Muscle of arm (tissue), 14 donors: ENCODE results near the gene SLFN13. TPM values are rescaled to one million over a fixed set of nuclear protein-coding genes. Genes with fewer than 3 reads are reported as not detected.
"Not testable (repeated sequence)": the region's sequence is repeated elsewhere in the genome, so short reads cannot be mapped to it uniquely, and the experiment has no call there.

Source experiments
- DNase-seq: peaks from one replicate; pipeline ENCODE4 v3.0.0-alpha.2; 2013
- long read RNA-seq, 11 donors: transcript quantifications; one replicate each; lab custom pipeline, GENCODE V29; 2026
- polyA plus RNA-seq, 12 donors: library from polyadenylated mRNA; unstranded; fragments of 120-200 nt; gene quantifications; one replicate each; pipeline ENCODE4 v1.2.1, GENCODE V29; 2013; ENCODE audit not compliant: insufficient read length in 12 of 12

SLFN13 gene, protein sequence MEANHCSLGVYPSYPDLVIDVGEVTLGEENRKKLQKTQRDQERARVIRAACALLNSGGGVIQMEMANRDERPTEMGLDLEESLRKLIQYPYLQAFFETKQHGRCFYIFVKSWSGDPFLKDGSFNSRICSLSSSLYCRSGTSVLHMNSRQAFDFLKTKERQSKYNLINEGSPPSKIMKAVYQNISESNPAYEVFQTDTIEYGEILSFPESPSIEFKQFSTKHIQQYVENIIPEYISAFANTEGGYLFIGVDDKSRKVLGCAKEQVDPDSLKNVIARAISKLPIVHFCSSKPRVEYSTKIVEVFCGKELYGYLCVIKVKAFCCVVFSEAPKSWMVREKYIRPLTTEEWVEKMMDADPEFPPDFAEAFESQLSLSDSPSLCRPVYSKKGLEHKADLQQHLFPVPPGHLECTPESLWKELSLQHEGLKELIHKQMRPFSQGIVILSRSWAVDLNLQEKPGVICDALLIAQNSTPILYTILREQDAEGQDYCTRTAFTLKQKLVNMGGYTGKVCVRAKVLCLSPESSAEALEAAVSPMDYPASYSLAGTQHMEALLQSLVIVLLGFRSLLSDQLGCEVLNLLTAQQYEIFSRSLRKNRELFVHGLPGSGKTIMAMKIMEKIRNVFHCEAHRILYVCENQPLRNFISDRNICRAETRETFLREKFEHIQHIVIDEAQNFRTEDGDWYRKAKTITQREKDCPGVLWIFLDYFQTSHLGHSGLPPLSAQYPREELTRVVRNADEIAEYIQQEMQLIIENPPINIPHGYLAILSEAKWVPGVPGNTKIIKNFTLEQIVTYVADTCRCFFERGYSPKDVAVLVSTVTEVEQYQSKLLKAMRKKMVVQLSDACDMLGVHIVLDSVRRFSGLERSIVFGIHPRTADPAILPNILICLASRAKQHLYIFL
- 10 to 100 TPM in 1 of 12 donors, 1 to 10 TPM in 10, not detected in 1; 2.4 to 11.6 (median 5.3) TPM for polyA plus RNA-seq
- long read RNA-seq, donor 1: 0 reads
- long read RNA-seq, donor 2, partial matches to known transcripts: 0 of 1 reads
- long read RNA-seq, donor 2, other reads (novel, unspliced or antisense): 0 of 1 reads
- long read RNA-seq, donor 3, partial matches to known transcripts: 0 of 1 reads
- long read RNA-seq, donor 3, other reads (novel, unspliced or antisense): 0 of 1 reads
- long read RNA-seq, donor 4: 0 reads
- long read RNA-seq, donor 5: 0 reads
- long read RNA-seq, donor 6: 0 reads
- long read RNA-seq, donor 7, full-length matches to known transcripts: 1 of 1 reads
- long read RNA-seq, donor 7, partial matches to known transcripts: 0 of 1 reads
- long read RNA-seq, donor 7, other reads (novel, unspliced or antisense): 0 of 1 reads
- long read RNA-seq, donor 8: 0 reads
- long read RNA-seq, donor 9: 0 reads
- long read RNA-seq, donor 10, partial matches to known transcripts: 0 of 1 reads
- long read RNA-seq, donor 10, other reads (novel, unspliced or antisense): 0 of 1 reads
- long read RNA-seq, donor 11, full-length matches to known transcripts: 2 of 2 reads
- long read RNA-seq, donor 11, partial matches to known transcripts: 0 of 2 reads
- long read RNA-seq, donor 11, other reads (novel, unspliced or antisense): 0 of 2 reads

DNA sequence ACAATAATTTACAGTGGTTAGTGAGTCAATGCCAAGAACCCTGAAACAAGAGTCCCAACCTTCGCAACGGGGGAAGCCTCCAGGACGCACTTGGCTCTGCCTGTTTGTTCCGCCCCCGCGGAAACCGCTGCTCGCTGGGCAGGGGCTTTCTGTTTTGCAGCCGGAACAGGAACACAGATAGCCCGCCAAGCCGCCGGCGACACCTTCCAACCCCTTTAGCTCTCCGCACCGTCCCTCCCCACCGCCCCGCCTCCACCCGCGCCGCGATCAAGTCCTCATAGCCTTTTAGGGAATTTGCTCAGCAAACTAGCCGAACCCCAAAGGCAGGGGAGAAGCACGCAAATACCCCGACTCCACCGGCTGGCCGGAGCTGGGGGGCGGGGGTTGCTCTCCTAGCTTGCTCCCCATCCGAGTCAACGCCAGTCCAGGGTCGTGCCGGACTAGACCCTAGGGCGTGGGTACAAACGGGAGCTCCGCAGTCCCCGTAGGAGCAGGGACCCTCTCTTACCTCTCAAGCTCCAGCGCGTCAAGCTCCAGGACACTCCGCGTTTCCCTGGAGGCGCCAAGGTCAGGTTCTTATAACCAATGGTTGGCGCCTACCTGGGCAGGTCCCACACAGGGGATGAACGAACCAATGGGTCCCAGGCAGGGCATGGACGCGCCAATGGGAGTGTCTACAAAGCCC lies at the start of gene SLFN13:
TSS of gene SLFN13 (minus strand) at position 553 of the 685 bp plus-strand sequence. CDS start 3,086 bp downstream, outside the sequence.
- no peak for DNase-seq

DNA sequence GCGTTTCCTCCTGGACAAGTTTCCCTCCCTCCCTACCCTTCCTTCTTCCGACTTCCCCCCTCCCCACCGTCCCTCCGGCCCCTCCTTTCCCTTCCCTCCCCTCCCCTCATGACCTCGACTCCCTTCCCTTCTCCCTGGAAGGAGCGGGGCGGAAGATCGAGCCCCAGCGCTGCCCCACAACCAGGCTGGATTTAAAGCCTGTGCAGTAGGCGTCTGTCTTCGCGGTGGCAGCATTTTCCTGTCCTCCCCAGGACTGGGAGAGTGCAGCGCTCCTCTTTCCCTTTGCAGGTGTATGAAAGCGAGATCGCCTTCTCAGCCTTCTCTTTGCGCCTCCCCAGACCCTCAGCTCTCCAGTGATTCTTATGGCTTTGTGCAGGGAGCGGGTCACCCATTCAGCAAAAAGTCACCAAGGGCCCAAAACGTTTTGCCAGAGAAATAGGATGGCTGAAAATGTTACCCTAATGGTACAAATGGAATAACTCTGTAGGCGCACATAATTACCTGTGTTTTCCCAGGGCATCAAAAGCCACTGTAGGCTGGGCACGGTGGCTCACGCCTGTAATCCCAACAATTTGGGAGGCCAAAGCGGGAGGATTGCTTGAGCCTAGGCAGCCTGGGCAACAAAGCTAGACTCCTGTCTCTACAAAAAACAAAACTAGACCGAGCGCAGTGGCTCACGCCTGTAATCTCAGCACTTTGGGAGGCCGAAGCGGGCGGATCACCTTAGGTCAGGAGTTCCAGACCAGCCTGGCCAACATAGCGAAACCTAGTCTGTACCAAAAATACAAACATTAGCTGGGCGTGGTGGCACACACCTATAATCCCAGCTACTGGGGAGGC lies 48.1 kb upstream of the SLFN13 start:
- DNase-seq: no peak

DNA sequence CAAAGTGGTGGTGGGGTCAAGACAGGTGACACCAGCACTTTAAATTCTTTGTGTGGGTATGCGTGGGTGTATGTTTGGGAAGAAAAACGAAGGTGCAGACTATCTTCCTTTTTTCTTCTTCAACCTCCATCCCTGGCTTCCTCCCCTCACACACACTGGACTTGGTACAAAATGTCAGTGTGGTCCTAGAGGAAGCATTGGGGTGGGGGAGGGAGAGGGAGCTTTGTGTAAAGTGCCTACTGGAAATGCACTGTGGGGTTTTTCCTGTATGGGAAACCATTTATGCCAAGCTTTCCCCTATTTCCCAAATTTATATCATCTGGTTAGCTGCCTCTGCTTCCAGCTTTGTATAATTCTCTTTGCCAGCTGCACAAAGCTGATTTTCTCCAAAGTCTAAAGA lies 44.5 kb upstream of the SLFN13 start:
- DNase-seq: no peak

DNA sequence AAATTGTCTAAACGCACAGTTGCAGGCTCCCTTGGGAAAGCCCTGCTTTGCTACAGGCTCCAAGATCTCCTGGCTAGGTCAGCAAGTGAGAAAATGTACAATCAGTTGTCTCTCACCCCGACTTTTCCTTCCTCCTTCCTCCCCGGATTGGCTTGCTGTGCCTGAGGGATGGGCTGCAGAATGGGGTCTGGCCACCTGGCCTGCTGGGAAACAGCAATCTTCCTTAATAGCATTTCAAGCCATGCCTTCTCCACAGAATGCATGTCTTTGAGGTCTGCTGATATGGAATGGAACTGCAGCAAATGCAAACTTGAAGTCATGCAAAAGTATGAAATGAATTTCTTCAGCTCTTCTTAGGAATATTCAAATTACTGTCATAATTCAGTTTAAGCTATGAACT lies 42.9 kb upstream of the SLFN13 start:
- DNase-seq: no peak

DNA sequence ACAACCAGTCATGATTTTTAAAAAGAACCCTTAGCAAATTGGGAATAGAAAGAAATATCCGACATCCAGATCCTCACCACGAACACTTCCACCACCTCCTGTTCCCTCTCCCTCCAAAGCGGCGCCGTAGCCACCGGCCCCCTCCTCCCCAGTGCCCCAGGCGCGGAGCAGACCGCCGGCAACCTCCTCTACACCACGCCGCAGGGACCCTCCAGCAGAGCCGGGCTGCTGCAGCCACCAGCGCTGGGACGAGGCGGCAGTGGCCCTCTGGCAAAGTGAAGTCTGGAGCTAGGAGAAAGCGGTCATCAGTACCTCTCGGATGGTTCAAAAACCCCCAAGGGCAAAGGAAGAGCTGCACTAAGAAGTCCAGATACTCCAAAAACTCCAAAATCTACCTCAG lies 41.4 kb upstream of the SLFN13 start:
- no peak for DNase-seq

DNA sequence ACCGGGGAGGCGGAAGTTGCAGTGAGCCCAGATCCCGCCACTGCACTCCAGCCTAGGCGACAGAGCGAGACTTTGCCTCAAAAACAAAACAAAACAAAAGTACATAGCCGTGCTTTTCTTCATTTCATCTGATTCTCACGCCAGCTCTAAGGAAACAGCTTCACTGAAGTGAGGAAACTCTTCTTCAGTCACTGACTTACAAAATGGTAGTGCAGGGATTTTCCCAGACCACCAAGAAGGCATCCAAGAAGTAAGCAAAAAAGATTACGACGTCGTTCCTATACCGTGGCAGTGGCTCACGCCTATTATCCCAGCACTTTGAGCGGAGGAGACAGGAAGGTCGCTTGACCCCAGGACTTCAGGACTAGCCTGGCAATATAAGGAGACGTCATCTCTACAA lies 40.4 kb upstream of the SLFN13 start:
- DNase-seq: no peak

DNA sequence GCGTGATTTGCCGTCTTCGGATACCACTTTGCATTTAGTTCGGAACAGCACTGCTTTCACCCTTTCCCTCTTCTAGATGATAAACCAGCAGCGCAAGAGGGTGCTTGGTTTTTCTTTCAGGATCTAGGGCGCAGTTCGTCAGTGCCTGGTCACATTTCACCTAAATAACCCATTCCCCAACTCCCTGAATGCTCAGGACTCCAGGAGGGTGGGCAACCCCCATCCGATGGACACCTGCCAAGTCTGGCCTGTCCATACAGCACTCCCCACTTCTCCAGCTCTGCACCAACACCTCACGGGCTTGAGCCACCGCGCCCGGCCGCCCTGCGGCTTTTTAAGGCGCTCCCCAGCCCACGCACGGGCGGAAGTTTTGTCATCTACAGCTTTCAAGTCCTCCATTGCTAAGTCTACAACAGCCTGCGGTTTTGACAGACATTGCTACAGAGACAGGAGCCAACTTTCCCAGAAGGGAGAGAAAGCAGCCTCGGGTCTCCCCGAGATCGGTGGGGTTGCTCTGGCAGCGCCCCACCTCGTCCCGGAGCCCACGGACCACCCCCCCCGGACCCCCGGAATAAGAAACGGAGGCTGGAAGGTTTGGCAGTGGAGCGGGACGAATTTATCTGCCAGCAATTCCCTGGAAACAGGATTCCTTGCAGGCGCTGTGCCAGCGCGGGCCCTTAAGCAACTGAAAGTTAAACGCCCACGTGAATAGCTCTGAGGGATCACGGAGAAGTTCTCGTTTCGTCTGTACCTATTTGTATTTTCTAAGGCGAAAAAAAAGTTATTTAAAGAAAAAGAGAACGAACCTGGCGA lies 38.6 kb upstream of the SLFN13 start:
- DNase-seq: peak; percentile 15

DNA sequence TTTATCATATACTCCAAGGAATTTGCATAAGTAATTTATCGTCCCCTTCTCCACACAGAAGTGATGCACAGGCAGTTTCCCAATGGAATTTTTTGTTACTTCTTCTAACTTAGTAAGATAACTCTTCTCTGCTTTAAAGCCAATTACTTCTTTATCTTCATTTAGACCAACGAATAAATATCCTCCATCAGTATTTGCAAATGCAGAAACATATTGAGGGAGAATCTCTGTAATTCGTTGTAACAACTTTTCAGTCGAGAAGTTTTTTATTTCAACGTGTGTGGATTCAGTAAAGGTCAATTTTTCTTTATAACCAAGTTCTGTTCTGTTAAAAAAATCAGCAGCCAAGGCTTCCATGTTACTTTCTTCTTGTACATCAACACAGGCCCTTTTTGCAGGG lies 30.7 kb upstream of the SLFN13 start:
- no peak for DNase-seq

DNA sequence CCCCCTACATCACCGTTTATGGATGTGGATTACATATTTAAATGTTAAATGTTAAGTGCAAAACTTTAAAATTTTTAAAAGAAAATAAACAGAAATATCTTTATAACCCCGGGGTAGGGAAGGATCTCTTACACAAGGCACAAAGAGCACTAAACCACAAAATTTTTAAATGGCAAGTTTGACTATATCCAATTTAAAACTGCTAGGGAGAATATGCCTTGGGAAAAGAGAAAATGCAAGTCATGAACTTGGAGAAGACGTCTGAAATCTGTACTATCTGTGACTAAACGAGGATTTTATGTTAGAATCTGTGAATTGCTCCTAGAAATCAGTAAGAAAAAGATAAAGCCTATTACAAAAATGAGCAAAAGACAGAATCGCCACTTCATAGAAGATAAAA lies 28.7 kb upstream of the SLFN13 start:
- DNase-seq: no peak

DNA sequence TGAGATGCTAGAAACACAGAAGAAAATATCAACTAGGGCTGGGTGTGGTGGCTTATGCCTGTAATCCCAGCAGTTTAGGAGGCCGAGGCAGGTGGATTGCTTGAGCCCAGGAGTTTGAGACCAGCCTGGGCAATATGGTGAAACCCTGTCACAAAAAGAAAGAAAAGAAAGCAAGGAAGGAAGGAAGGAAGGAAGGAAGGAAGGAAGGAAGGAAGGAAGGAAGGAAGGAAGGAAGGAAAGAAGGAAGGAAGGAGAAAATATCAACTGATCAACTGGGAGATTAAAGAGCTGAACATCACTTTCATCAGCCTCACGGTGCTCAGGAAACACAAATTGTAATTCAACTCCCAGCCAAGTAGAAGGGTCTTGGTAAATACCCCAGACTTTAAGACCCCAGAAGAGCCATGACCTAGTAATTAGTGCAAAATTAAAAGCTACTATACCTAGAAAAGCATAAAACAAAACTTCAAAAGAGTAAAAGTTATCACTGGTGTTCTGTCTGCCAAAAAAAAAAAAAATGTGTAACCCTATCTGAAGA lies 27.8 kb upstream of the SLFN13 start:
- no peak for DNase-seq

DNA sequence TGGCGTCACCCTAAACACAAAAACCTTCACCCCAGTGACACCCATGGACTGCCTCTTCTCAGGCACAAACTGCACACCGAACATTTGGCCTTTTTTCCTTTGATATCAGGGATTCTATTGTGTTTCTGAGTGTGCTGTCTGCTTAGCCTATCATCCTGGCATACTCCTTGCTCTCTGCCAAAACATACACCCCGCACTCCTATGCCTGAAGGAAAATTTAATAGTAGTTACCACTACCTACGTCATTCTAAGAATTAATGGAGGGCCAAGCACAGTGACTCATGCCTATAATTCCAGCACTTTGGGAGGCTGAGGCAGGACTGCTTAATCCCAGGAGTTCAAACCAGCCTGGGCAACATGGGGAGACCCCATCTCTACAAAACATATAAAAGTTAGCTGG lies 19.9 kb upstream of the SLFN13 start:
- no peak for DNase-seq

DNA sequence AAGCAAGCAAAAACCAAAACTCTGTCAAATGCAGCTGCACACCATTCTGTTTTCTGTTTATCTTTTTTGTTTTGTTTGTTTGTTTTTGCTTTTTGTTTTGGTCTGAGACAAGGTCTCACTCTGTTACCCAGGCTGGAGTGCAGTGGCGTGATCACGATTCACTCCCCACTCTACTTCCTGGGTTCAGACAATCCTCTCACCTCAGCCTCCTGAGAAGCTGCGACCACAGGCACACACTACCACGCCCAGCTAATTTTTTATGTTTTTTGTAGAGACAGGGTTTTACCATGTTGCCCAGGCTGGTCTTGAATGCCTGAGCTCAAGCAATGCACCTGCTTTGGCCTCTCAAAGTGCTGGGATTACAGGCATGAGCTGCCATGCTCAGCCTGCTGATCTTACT lies 19.3 kb upstream of the SLFN13 start:
- no peak for DNase-seq

DNA sequence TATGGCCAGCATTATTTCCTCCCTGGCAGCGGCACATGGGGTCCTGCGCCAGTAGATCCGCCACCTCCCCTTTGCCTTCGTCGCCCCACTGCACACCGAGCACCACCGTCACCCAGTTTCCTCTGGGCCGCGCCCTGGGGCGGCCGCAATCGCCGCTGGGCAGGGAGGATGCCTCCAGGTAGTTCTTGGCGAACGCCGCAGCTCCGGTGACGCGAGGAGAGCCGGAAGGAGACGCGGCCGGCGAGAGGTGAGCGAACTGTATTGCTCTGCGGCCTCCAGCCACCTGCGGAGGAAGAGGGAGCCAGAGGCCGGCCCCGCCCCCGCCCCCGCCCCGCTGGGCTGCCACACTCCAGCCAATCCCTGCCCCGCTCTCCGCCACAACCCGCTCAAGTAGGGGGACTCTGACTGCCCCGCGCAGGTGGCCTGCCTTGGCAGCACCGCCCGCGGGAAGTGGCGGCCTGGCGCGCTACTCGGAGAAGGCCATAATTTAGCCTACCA lies 11.8 kb upstream of the SLFN13 start:
- DNase-seq: no peak

DNA sequence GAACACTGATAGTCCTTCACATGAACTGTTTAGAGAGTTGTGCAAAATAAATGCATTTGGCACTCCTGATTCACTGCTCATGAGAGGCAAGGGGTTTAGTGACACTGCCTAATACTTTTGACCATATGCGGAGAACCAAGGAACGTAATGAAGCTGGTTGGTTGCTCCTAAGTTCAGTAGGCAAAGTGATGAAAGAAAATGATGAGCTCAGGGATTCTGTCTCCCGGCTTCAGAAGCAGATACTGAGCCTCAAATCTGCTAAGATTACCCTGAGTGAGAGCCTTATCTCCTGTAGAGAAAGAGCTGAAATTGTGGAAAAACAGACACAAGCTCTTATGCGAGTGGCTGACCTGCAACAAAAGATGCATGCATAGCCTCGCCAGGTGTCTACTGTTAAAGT lies 5.5 kb upstream of the SLFN13 start:
- not testable (repeated sequence) for DNase-seq

DNA sequence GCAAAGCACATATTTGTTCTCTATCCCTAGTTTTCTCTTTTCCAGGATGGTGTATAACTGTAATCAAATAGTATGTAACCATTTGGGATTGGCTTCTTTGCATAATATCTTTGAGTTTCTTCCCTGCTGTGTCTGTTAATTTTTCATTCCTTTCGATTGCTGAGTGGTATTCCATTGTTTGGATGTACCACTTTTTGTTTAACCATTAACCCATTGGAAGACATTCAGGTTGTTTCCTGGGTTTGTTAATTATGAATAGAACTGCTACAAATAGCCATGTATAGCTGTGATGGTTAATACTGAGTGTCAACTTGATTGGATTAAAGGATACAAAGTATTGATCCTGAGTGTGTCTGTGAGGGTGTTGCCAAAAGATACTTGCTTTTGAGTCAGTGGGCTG lies 4.6 kb upstream of the SLFN13 start:
- no peak for DNase-seq

DNA sequence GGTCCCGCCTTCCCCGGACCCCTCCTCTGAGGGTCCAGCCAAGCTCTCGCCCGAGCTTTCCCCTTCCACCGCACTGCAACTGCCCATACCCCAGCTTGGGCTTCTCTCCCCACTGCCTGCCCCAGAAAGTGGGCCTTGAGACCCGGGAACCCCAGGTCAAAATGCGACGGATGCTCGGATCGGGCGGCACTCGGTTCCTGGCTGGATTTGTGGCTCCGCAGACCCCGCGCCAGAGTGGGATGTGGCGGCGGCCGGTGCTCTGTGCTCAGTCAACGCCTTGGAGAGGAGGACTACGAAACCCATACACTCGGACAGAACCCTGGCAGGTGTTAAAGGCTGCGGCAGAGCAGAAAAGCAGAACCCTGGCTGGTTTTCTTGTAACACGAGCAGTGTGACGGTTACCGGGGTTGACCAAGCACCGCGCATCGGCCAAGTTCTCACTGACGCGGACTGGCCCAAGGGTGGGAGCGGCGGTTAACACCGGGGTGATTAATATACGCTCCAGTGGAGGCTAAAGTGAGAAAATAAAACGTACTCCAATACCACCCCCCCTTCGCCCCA lies 885 bp upstream of the SLFN13 start:
- DNase-seq: no peak

DNA sequence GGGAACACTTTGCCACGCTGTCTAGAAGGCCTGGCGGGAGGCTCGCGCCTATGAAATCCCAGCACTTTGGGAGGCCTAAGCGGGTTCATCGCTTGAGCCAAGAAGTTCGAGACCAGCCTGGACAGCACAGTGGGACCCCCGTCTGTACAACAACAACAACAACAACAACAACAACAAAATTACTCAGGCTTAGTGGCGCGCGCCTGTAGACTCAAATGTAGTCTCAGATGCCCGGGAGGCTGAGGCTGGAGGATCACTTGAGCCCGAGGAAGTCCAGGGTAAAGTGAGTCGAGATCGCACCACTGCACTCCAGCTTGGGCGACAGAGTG lies 297 bp upstream of the SLFN13 start:
- DNase-seq: no peak

DNA sequence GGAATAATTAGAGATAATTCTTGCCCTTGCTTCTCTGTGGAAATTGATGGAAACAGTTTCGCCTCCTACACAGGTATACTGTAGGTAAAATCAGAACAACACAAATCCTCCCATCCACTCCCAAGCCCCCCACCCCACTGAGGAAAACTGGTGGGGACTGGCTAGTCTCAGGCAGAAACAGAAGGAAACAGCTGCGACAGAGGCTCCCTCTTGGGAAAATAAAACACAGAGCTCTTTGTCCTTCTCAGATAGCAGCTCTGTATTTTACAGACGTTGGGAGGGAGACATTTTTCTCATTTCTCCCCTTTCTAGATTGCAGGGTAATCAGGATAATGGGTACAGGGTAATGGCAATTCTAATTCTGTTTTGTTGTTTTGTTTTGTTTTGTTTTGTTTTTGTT lies 1.1 kb downstream of the SLFN13 start:
- no peak for DNase-seq
